GM12878 (cell line): Measurements from ENCODE around the gene PAQR9. TPM values are rescaled to one million over a fixed set of nuclear protein-coding genes. Genes with fewer than 3 reads are reported as not detected.

Experiments
- ATAC-seq: fragments of 200-7000 bp; cut with Tn5 transposase; 3 replicates; pipeline ENCODE4 v1.9.1; 2020; ENCODE audit warnings: mild to moderate bottlenecking, moderate library complexity
- BruUV-seq: library from RNA; stranded (reverse); fragments of 400-500 nt; replicated peaks from 2 replicates; lab custom pipeline; 2021; lab: Mats Ljungman, UMichigan
- CTCF ChIA-PET: fragments of 300-600 bp; sonication (Branson Sonifier 250); formaldehyde crosslinking; extraction: SDS; loops from one replicate; lab custom pipeline; 2021; ENCODE audit warnings: inconsistent platforms; lab: Yijun Ruan, JAX
- POLR2A ChIA-PET: fragments of 350-600 bp; formaldehyde crosslinking; extraction: SDS; loops from one replicate; lab custom pipeline; 2021; ENCODE audit warnings: inconsistent platforms; lab: Charles Lee
- RAD21 ChIA-PET: fragments of 300-600 bp; sonication (Branson Sonifier 250); formaldehyde crosslinking; loops from one replicate; lab custom pipeline; 2023; ENCODE audit warnings: antibody characterized with exemption; ENCODE audit not compliant: unreplicated experiment; lab: Charles Lee
- SMC1A ChIA-PET: fragments of 300-600 bp; sonication (Branson Sonifier 250); formaldehyde crosslinking; loops from one replicate; lab custom pipeline; 2023; ENCODE audit not compliant: unreplicated experiment, uncharacterized antibody; lab: Charles Lee
- DNase-seq: peaks from one replicate; pipeline ENCODE4 v3.0.0-alpha.2; 2011; ENCODE audit warnings: low read depth, low spot score
- FAIRE-seq: peaks from 3 replicates; lab custom pipeline; 2011; peaks lifted over from hg19 to GRCh38; lab: Jason Lieb, UNC
- H2AFZ ChIP-seq: 2 replicates; pipeline ENCODE4 v1.6.0; 2011; ENCODE audit warnings: low read depth, low read length, control low read depth; ENCODE audit not compliant: control insufficient read depth
- H3K27ac ChIP-seq: 2 replicates; pipeline ENCODE4 v1.5.1; 2011; ENCODE audit warnings: control low read depth; ENCODE audit not compliant: control insufficient read depth, insufficient read depth
- H3K27me3 ChIP-seq, 2 experiments: replicated peaks in 1 of 2; 2 replicates each; pipeline versions ENCODE4 v1.6.0 to v1.6.1; 2011; ENCODE audit warnings: low read length in 1 of 2; ENCODE audit not compliant: control insufficient read depth in 2 of 2, insufficient read depth in 2 of 2
- H3K36me3 ChIP-seq, 2 experiments: 2 replicates each; pipeline ENCODE4 v1.5.1; 2011; ENCODE audit warnings: low read length in 1 of 2; ENCODE audit not compliant: control insufficient read depth in 2 of 2, insufficient read depth in 2 of 2
- H3K4me1 ChIP-seq: 2 replicates; pipeline ENCODE4 v1.6.1; 2011; ENCODE audit warnings: mild to moderate bottlenecking, low read length, moderate library complexity, mixed read lengths; ENCODE audit not compliant: control insufficient read depth, insufficient read depth
- H3K4me2 ChIP-seq: 2 replicates; pipeline ENCODE4 v1.6.0; 2011; ENCODE audit warnings: control low read depth; ENCODE audit not compliant: control insufficient read depth, insufficient read depth
- H3K4me3 ChIP-seq: fragments of 200-600 bp; sonication (generic); 2 replicates; pipeline ENCODE4 v1.5.1; 2016
- H3K79me2 ChIP-seq: 2 replicates; pipeline ENCODE4 v1.6.0; 2011; ENCODE audit warnings: low read length; ENCODE audit not compliant: control insufficient read depth, insufficient read depth
- H3K9ac ChIP-seq: 2 replicates; pipeline ENCODE4 v1.8.0; 2011; ENCODE audit warnings: low read length, control low read depth, mixed read lengths; ENCODE audit not compliant: control insufficient read depth, insufficient read depth
- H3K9me3 ChIP-seq: replicated peaks from 3 replicates; pipeline ENCODE4 v1.5.1; 2011; ENCODE audit warnings: mild to moderate bottlenecking, low read length; ENCODE audit not compliant: control insufficient read depth, insufficient read depth
- H4K20me1 ChIP-seq: 2 replicates; pipeline ENCODE4 v1.6.0; 2011; ENCODE audit not compliant: control insufficient read depth, insufficient read depth
- E2F4 ChIP-seq: IDR thresholded peaks from 2 replicates; pipeline ENCODE4 v1.6.1; 2012; ENCODE audit warnings: low read depth, low read length, improper control_type of control experiment
- EGR1 ChIP-seq, 2 experiments: IDR thresholded peaks; 1 replicate in 1 of 2; 2 replicates in 1 of 2; pipeline ENCODE4 v1.6.1; 2011 to 2012; ENCODE audit warnings: low read depth in 2 of 2, low read length in 2 of 2, borderline replicate concordance in 1 of 2, mild to moderate bottlenecking in 1 of 2, moderate library complexity in 1 of 2
- KAT2A ChIP-seq: conservative IDR thresholded peaks from 2 replicates; pipeline ENCODE4 v1.6.1; 2011; ENCODE audit warnings: low read depth, low read length; ENCODE audit not compliant: control insufficient read depth
- MEF2B ChIP-seq: fragments of 450-650 bp; IDR thresholded peaks from 2 replicates; pipeline ENCODE4 v1.6.1; 2018; ENCODE audit warnings: mild to moderate bottlenecking, moderate library complexity; ENCODE audit not compliant: partially characterized antibody, poor library complexity, severe bottlenecking
- NKRF ChIP-seq: fragments of 450-650 bp; conservative IDR thresholded peaks from 2 replicates; pipeline ENCODE4 v1.6.1; 2017; ENCODE audit warnings: mild to moderate bottlenecking, moderate library complexity
- NR2C2 ChIP-seq: IDR thresholded peaks from 2 replicates; pipeline ENCODE4 v1.6.1; 2011; ENCODE audit warnings: borderline replicate concordance, low read depth; ENCODE audit not compliant: control insufficient read depth, insufficient read length
- PAX5 ChIP-seq: IDR thresholded peaks from 2 replicates; pipeline ENCODE4 v1.6.1; 2011; ENCODE audit warnings: low read depth, low read length, borderline replicate concordance
- PML ChIP-seq: IDR thresholded peaks from 2 replicates; pipeline ENCODE4 v1.6.1; 2012; ENCODE audit warnings: low read length, inconsistent platforms
- POLR2AphosphoS2 ChIP-seq: IDR thresholded peaks from 2 replicates; pipeline ENCODE4 v1.6.1; 2011; ENCODE audit warnings: low read depth, mild to moderate bottlenecking, low read length, improper control_type of control experiment, moderate library complexity
- RBBP5 ChIP-seq: fragments of 200-600 bp; sonication (generic); conservative IDR thresholded peaks from 2 replicates; pipeline ENCODE4 v1.6.1; 2016
- RCOR1 ChIP-seq: conservative IDR thresholded peaks from 2 replicates; pipeline ENCODE4 v1.6.1; 2012; ENCODE audit warnings: low read depth, low read length, improper control_type of control experiment
- RUNX3 ChIP-seq: IDR thresholded peaks from 2 replicates; pipeline ENCODE4 v1.6.1; 2012; ENCODE audit warnings: low read length, inconsistent platforms
- TBL1XR1 ChIP-seq: IDR thresholded peaks from 2 replicates; pipeline ENCODE4 v1.6.1; 2012; ENCODE audit warnings: low read depth, low read length, improper control_type of control experiment
- TCF3 ChIP-seq: IDR thresholded peaks from 2 replicates; pipeline ENCODE4 v1.6.1; 2012; ENCODE audit warnings: low read depth, mild to moderate bottlenecking, low read length, borderline replicate concordance; ENCODE audit not compliant: insufficient read depth
- ZBED1 ChIP-seq: IDR thresholded peaks from 2 replicates; pipeline ENCODE4 v1.6.1; 2016; ENCODE audit warnings: borderline replicate concordance
- ZBTB40 ChIP-seq: fragments of 450-650 bp; IDR thresholded peaks from 2 replicates; pipeline ENCODE4 v1.6.1; 2016; ENCODE audit warnings: mild to moderate bottlenecking, moderate library complexity, borderline replicate concordance
- ZNF622 ChIP-seq: fragments of 450-650 bp; IDR thresholded peaks from 2 replicates; pipeline ENCODE4 v1.6.1; 2017; ENCODE audit warnings: mild to moderate bottlenecking, inconsistent platforms
- WGBS: methylation state at CpG from one replicate; pipeline ENCODE4 v1.1.6; 2016; ENCODE audit warnings: low lambda C conversion rate; ENCODE audit not compliant: insufficient replicate concordance, insufficient coverage; ENCODE audit errors: missing lambda C conversion rate; 5-methylcytosine and 5-hydroxymethylcytosine counted together
- in situ Hi-C: fragments of 300-500 bp; cut with MboI; formaldehyde crosslinking; loops from 9 replicates; pipeline ENCODE4 v1.14.3; 2018; ENCODE audit warnings: mixed read lengths
- intact Hi-C: fragments of 100-400 bp; cut with micrococcal nuclease; formaldehyde crosslinking; loops from one replicate; pipeline ENCODE4 v1.14.2; 2022; ENCODE audit not compliant: unreplicated experiment
- polyA plus RNA-seq, 11 experiments: library from polyadenylated mRNA; depleted of rRNA in 4 of 11; unstranded in 6 of 11; stranded (reverse) in 5 of 11; fragments of >200 nt; fragmentation: Nextera tagmentation in 4 of 11; fragmentation: Illumina TruSeq in 1 of 11; extraction: Ambion mirVana in 4 of 11; extraction: Trizol in 1 of 11; gene quantifications; 1 replicate in 1 of 11; 2 replicates in 10 of 11; pipeline versions ENCODE4 v1.2.1 to v1.2.3, GENCODE V29; 2011 to 2016; ENCODE audit warnings: inconsistent platforms in 2 of 11, missing spikeins in 2 of 11, low read depth in 1 of 11
- total RNA-seq, 4 experiments: library from RNA; depleted of rRNA in 3 of 4; stranded (reverse); fragments of >200 nt in 3 of 4; fragmentation: Illumina TruSeq in 1 of 4; extraction: Trizol in 1 of 4; gene quantifications; 2 replicates each; pipeline versions ENCODE4 v1.2.1 to v1.2.3, GENCODE V29; 2013 to 2021

The PAQR9 gene
- total and polyA plus RNA-seq, 10 of the 15 experiments (the other 5 are each of a cell fraction or from before 2014, with no cell fraction given): not detected

- Histone ChIP-seq H3K79me2 (no peaks in the 10 kb centered on the region), H3K36me3 (no peaks in the 10 kb centered on the region), H3K4me3 (no peak overlapping the region), H3K4me2 (no peak overlapping the region), H3K9me3 (no peaks in the 10 kb centered on the region; the same call in 2 of the 3 replicates), H3K4me1 (no peaks in the 10 kb centered on the region; the same call in 1 of the 2 replicates), H3K27me3 (peaks cover 0 to 2% of the 10 kb centered on the region in 2 experiments; a peak in 1 of 4 replicates), H4K20me1 (no peaks in the 10 kb centered on the region), H3K27ac (no peak overlapping the region), H3K9ac (no peak overlapping the region), H2AFZ (peak overlapping the region; percentile 19)
- CTCF ChIA-PET: interaction anchor here (0.9 to 2.7 kb wide), 5 partner anchors 10 to 47 kb away, joined by 3 to 18 read pairs (median 5); no protein-coding TSS in a partner anchor
- POLR2A ChIA-PET: interaction anchor here (1.5 kb wide), 1 partner anchor 61 kb away, joined by 5 read pairs; the partner anchor contains the start of gene U2SURP
- TF ChIP-seq PML (no peak), E2F4 (no peak), ZNF622 (no peak), MEF2B (no peak), RBBP5 (no peak), POLR2AphosphoS2 (no peak), RCOR1 (no peak), PAX5 (no peak), NR2C2 (no peak), ZBED1 (no peak), EGR1 (IDR thresholded peaks at IDR 0.05; ENCODE audit: borderline replicate concordance in 1 of 2, low read depth in 2 of 2, low read length in 2 of 2) (no peak), TBL1XR1 (no peak), TCF3 (no peak), RUNX3 (no peak), ZBTB40 (no peak), NKRF (no peak), KAT2A (no peak)
- 47% methylated on average over 1 of the region's 1 CpG for WGBS
- in situ Hi-C loops (no loop called here), intact Hi-C loops (no loop called here)
- RAD21 ChIA-PET: interaction anchor here (0.8 to 1.3 kb wide), 2 partner anchors 48 to 51 kb away, joined by 3 to 5 read pairs; no protein-coding TSS in a partner anchor
- DNase-seq (no peak), ATAC-seq (no peak), FAIRE-seq (no peak)
- SMC1A ChIA-PET: interaction anchor here (0.8 to 2.3 kb wide), 7 partner anchors 9 to 96 kb away, joined by 4 to 5 read pairs (median 4); no protein-coding TSS in a partner anchor
- BruUV-seq: no TSS peak
These were observed 23.5 kb downstream of the PAQR9 start for GRCh38 chr3:142940000-142940399.
